SK-N-SH treated with all-trans-retinoic acid at 6 μM for 48 hours (cell line): ENCODE results near the gene RASL11B.

Experiments
- ATAC-seq: fragments of 200-7000 bp; cut with Tn5 transposase; 3 replicates; pipeline ENCODE4 v1.9.1; 2020; ENCODE audit warnings: mild to moderate bottlenecking, moderate library complexity
- ARNTL ChIP-seq: fragments of 450-650 bp; formaldehyde crosslinking; IDR thresholded peaks from 2 replicates; pipeline ENCODE4 v1.5.0; 2020; ENCODE audit warnings: low read depth, mild to moderate bottlenecking, moderate library complexity, borderline replicate concordance
- CREB5 ChIP-seq: fragments of 250-450 bp; sonication (Bioruptor Pico); IDR thresholded peaks from 2 replicates; pipeline ENCODE4 v1.5.1; 2020; ENCODE audit warnings: low read depth, mild to moderate bottlenecking, moderate library complexity
- CSDC2 ChIP-seq: fragments of 250-450 bp; sonication (Bioruptor Pico); IDR thresholded peaks from 2 replicates; pipeline ENCODE4 v1.5.0; 2020; ENCODE audit warnings: mild to moderate bottlenecking, moderate library complexity
- ESRRG ChIP-seq: fragments of 250-450 bp; sonication (Bioruptor Pico); IDR thresholded peaks from 2 replicates; pipeline ENCODE4 v1.6.1; 2021; ENCODE audit warnings: mild to moderate bottlenecking
- GLIS3 ChIP-seq: fragments of 250-450 bp; sonication (Bioruptor Pico); IDR thresholded peaks from 2 replicates; pipeline ENCODE4 v1.5.0; 2020; ENCODE audit warnings: mild to moderate bottlenecking, moderate library complexity
- OSR1 ChIP-seq: fragments of 250-450 bp; sonication (Bioruptor Pico); IDR thresholded peaks from 2 replicates; pipeline ENCODE4 v1.8.0; 2022; ENCODE audit warnings: moderate library complexity, mild to moderate bottlenecking, inconsistent platforms
- PATZ1 ChIP-seq: fragments of 250-450 bp; sonication (Bioruptor Pico); IDR thresholded peaks from 2 replicates; pipeline ENCODE4 v1.8.0; 2020; ENCODE audit warnings: mild to moderate bottlenecking, moderate library complexity, borderline replicate concordance
- PPARA ChIP-seq: fragments of 250-450 bp; sonication (Bioruptor Pico); IDR thresholded peaks from 2 replicates; pipeline ENCODE4 v1.5.0; 2020; ENCODE audit warnings: mild to moderate bottlenecking, borderline replicate concordance
- RARB ChIP-seq: fragments of 250-450 bp; sonication (Bioruptor Pico); IDR thresholded peaks from 2 replicates; pipeline ENCODE4 v1.8.0; 2021; ENCODE audit warnings: mild to moderate bottlenecking, moderate library complexity
- TCF4 ChIP-seq: fragments of 250-450 bp; sonication (Bioruptor Pico); IDR thresholded peaks from 2 replicates; pipeline ENCODE4 v1.8.0; 2021; ENCODE audit warnings: mild to moderate bottlenecking, moderate library complexity, borderline replicate concordance
- TOX ChIP-seq: fragments of 250-450 bp; sonication (Bioruptor Pico); IDR thresholded peaks from 2 replicates; pipeline ENCODE4 v1.8.0; 2021; ENCODE audit warnings: mild to moderate bottlenecking, moderate library complexity, borderline replicate concordance
- TSHZ2 ChIP-seq: fragments of 250-450 bp; sonication (Bioruptor Pico); IDR thresholded peaks from 2 replicates; pipeline ENCODE4 v1.5.0; 2020; ENCODE audit warnings: mild to moderate bottlenecking, moderate library complexity
- ZC3H10 ChIP-seq: fragments of 250-450 bp; sonication (Bioruptor Pico); IDR thresholded peaks from 2 replicates; pipeline ENCODE4 v1.5.1; 2021; ENCODE audit warnings: mild to moderate bottlenecking, moderate library complexity
- ZFP3 ChIP-seq: fragments of 250-450 bp; sonication (Bioruptor Pico); IDR thresholded peaks from 2 replicates; pipeline ENCODE4 v1.5.0; 2020; ENCODE audit warnings: mild to moderate bottlenecking, moderate library complexity
- ZFP30 ChIP-seq: fragments of 450-650 bp; formaldehyde crosslinking; IDR thresholded peaks from 2 replicates; pipeline ENCODE4 v1.5.0; 2022; ENCODE audit warnings: mild to moderate bottlenecking, moderate library complexity
- ZNF70 ChIP-seq: fragments of 450-650 bp; formaldehyde crosslinking; IDR thresholded peaks from 2 replicates; pipeline ENCODE4 v1.5.0; 2020; ENCODE audit warnings: mild to moderate bottlenecking, moderate library complexity
- ZNF8 ChIP-seq: fragments of 450-650 bp; formaldehyde crosslinking; IDR thresholded peaks from 2 replicates; pipeline ENCODE4 v1.5.0; 2020; ENCODE audit warnings: mild to moderate bottlenecking, moderate library complexity
- TF ChIP-seq, protein P1 (sequence below): fragments of 250-450 bp; sonication (Bioruptor Pico); IDR thresholded peaks from 2 replicates; pipeline ENCODE4 v1.5.1; 2021; ENCODE audit warnings: mild to moderate bottlenecking, moderate library complexity
- TF ChIP-seq, protein P2 (sequence below): fragments of 250-450 bp; sonication (Bioruptor Pico); IDR thresholded peaks from 2 replicates; pipeline ENCODE4 v1.8.0; 2021; ENCODE audit warnings: low read depth, mild to moderate bottlenecking, moderate library complexity, borderline replicate concordance

Gene RASL11B

GRCh38 chr4:52861879-52862616 lies at the start of gene RASL11B:
Gene RASL11B, plus strand, starts transcription at chr4:52862317. Its CDS starts 191 bp downstream, at chr4:52862508.
- ATAC-seq: peak; percentile 96
- TF ChIP-seq ZFP3 (no peak), ZNF70 (0 out of 2 replicates have a peak, but pooled peaks have one; percentile 9)
- TF ChIP-seq, all 23 proteins: peak for 1

DNA sequence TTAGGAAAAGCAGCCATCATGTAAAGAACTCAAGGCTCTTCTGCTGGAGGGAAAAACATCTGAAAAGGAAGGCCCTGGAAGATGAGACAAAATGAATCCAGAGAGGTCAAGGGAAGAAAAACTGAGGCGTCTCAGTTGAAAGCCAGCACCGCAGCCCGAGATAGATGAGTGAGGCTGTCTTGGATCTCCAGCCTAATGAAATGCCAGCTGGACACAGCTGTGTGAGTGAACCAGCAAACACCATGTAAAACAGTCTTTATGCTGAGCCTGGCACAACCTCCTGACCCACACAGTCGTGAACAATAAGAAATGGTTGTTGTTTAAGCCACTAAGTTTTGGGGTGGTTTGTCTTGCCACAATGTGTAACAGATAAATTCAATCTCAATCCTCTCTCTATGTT lies 48.6 kb upstream of the RASL11B start:
- TF ChIP-seq CREB5 (CRISPR knock-in tag) (no peak), GLIS3 (no peak), OSR1 (CRISPR knock-in tag) (no peak), ZC3H10 (CRISPR knock-in tag) (no peak), ARNTL (no peak), TCF4 (no peak), TOX (CRISPR knock-in tag) (no peak), ESRRG (CRISPR knock-in tag) (no peak), RARB (no peak), TSHZ2 (CRISPR knock-in tag) (no peak), ZNF8 (CRISPR knock-in tag) (no peak), CSDC2 (no peak)
- TF ChIP-seq, protein P1, sequence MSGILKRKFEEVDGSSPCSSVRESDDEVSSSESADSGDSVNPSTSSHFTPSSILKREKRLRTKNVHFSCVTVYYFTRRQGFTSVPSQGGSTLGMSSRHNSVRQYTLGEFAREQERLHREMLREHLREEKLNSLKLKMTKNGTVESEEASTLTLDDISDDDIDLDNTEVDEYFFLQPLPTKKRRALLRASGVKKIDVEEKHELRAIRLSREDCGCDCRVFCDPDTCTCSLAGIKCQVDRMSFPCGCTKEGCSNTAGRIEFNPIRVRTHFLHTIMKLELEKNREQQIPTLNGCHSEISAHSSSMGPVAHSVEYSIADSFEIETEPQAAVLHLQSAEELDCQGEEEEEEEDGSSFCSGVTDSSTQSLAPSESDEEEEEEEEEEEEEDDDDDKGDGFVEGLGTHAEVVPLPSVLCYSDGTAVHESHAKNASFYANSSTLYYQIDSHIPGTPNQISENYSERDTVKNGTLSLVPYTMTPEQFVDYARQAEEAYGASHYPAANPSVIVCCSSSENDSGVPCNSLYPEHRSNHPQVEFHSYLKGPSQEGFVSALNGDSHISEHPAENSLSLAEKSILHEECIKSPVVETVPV: no peak
- no peak for ATAC-seq

DNA sequence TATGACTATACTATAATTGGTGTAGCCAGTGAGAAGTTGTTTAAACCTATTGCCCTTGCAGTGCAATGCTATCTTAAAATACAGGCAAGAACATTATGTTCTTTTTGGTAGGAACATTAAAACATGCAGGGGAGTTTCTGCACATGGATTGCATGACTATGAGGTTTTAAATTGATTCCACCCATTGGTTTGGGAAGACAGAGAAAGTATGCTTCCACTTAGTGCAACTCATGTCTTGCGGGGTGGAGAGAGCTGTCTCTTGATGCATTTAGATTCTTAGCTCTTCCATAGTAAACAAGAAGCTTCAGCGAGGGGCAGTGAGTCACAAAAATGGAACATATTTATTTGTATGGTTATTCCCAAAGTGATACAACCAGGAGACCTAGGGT lies 39.5 kb upstream of the RASL11B start:
- TF ChIP-seq, protein P2, sequence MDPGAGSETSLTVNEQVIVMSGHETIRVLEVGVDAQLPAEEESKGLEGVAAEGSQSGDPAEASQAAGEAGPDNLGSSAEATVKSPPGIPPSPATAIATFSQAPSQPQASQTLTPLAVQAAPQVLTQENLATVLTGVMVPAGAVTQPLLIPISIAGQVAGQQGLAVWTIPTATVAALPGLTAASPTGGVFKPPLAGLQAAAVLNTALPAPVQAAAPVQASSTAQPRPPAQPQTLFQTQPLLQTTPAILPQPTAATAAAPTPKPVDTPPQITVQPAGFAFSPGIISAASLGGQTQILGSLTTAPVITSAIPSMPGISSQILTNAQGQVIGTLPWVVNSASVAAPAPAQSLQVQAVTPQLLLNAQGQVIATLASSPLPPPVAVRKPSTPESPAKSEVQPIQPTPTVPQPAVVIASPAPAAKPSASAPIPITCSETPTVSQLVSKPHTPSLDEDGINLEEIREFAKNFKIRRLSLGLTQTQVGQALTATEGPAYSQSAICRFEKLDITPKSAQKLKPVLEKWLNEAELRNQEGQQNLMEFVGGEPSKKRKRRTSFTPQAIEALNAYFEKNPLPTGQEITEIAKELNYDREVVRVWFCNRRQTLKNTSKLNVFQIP: no peak
- no peak for TF ChIP-seq ZC3H10 (CRISPR knock-in tag)
- TF ChIP-seq GLIS3: no peak
- TF ChIP-seq, all 23 proteins: peak for 0
- no peak for ATAC-seq

DNA sequence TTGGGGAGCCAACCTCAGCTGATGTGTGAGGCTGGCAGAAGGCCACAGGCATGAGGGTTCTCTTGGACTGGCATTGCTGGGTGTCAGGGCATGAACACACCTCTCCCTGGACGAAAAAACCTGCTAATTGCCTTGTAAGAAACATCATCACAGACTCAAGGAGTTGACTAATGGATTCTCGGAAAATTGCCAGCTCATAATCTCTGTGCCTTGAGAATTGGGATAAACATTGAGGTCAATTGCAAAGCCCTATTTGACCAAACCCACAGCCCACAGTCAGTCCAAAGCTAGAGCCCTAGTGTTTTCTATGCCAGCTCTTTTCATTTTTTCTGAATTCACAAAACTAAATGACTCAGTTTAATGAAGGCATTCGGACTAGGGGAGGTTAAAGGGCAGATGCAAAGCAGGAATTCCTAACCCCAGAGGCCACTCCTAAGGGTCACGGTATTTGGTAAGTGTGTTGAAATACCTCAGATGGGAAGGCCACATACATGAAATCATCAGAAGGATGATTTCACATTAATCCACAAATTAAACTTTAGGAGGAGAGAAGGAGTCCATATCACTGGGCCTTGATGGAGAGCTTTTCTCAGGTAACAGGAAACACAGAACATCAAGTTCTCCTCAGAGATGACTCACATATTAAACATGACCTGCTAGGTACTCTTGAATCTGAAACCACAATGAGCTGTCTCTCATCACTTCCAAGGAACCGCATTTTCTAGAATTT lies 39.0 kb upstream of the RASL11B start:
- ATAC-seq: no peak
- TF ChIP-seq TOX (CRISPR knock-in tag) (no peak), PATZ1 (CRISPR knock-in tag) (no peak), CSDC2 (no peak), PPARA (CRISPR knock-in tag) (no peak), CREB5 (CRISPR knock-in tag) (no peak), ZC3H10 (CRISPR knock-in tag) (no peak), ZNF70 (no peak), ZFP30 (CRISPR knock-in tag) (no peak), TSHZ2 (CRISPR knock-in tag) (no peak)
- TF ChIP-seq, protein P2: no peak
